GM19193 (cell line): ENCODE measurements around the gene SLC24A3.

Experiments
- POLR2A ChIP-seq: IDR thresholded peaks from 4 replicates; pipeline ENCODE4 v1.6.1; 2011; ENCODE audit not compliant: insufficient read depth, insufficient read length; ENCODE audit errors: extremely low read depth

The SLC24A3 gene

GRCh38 chr20:19328676-19329075 is 116.2 kb downstream of the SLC24A3 start:
- no peak for TF ChIP-seq POLR2A

- no peak for TF ChIP-seq POLR2A
These were observed 117.6 kb downstream of the SLC24A3 start for GRCh38 chr20:19330038-19330437.

GRCh38 chr20:19330731-19331130 is 118.3 kb downstream of the SLC24A3 start:
- TF ChIP-seq POLR2A: no peak

GRCh38 chr20:19333563-19333962 is 121.1 kb downstream of the SLC24A3 start:
- no peak for TF ChIP-seq POLR2A

- no peak for TF ChIP-seq POLR2A
These were observed 122.9 kb downstream of the SLC24A3 start for GRCh38 chr20:19335341-19335740.

GRCh38 chr20:19335916-19336315 is 123.5 kb downstream of the SLC24A3 start:
- no peak for TF ChIP-seq POLR2A

- no peak for TF ChIP-seq POLR2A
These were observed 124.2 kb downstream of the SLC24A3 start for GRCh38 chr20:19336631-19337030.

- no peak for TF ChIP-seq POLR2A
These were observed 125.9 kb downstream of the SLC24A3 start for GRCh38 chr20:19338380-19338779.

GRCh38 chr20:19338960-19339359 is 126.5 kb downstream of the SLC24A3 start:
- TF ChIP-seq POLR2A: no peak

- no peak for TF ChIP-seq POLR2A
These were observed 129.1 kb downstream of the SLC24A3 start for GRCh38 chr20:19341348-19342053.

GRCh38 chr20:19344341-19344740 is 131.9 kb downstream of the SLC24A3 start:
- no peak for TF ChIP-seq POLR2A

- TF ChIP-seq POLR2A: no peak
These were observed 135.6 kb downstream of the SLC24A3 start for GRCh38 chr20:19347943-19348456.

GRCh38 chr20:19348582-19348981 is 136.1 kb downstream of the SLC24A3 start:
- no peak for TF ChIP-seq POLR2A

- no peak for TF ChIP-seq POLR2A
These were observed 137.4 kb downstream of the SLC24A3 start for GRCh38 chr20:19349879-19350278.

GRCh38 chr20:19351542-19351941 is 139.1 kb downstream of the SLC24A3 start:
- no peak for TF ChIP-seq POLR2A

GRCh38 chr20:19354950-19355349 is 142.5 kb downstream of the SLC24A3 start:
- TF ChIP-seq POLR2A: no peak

- TF ChIP-seq POLR2A: no peak
These were observed 149.3 kb downstream of the SLC24A3 start for GRCh38 chr20:19361790-19362189.

- no peak for TF ChIP-seq POLR2A
These were observed 151.0 kb downstream of the SLC24A3 start for GRCh38 chr20:19363476-19363875.

- TF ChIP-seq POLR2A: no peak
These were observed 155.1 kb downstream of the SLC24A3 start for GRCh38 chr20:19367591-19367990.
